ENCODE measurements around the gene TMIGD3.

Gene TMIGD3

DNA sequence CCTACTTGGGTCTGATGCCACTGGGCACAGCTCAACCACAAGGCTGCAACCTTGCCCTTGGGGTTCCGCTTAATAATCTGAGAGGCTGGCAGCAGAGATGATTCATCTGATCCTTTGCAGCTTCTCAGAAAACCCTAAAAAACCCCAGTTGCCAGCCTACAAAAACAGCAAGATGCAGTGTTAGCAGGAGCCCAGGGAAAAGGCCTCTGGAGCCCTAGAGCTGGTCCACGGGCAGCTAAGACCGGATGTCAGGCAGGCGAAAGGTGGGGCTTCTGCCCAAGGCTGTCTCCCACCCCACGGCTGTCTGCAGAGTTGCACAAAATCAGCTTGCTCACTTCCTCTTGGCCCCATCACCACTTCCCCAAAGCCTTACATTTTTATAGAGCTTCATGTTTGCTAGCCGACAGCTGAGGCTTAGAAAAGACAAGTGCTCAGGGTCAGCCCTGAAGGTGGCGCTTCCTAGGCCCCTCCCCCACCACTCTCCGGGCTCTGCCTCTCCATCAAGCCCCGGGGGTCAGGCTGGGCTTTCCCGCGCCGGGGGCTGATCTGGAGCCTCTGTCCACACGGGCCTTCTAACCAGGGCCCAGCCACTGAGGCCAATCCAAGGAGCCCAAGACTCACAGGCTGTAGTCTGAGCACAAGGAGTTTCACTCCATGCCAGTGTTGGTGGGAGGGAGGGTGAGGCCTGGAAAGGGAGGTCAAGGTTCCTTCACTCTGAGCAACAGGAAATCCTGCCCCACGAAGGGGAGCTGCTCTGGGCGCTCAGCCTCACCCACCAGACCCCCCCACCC, 4.2 kb upstream of the TMIGD3 start:
- DNase-seq: peak; percentile 61

DNA sequence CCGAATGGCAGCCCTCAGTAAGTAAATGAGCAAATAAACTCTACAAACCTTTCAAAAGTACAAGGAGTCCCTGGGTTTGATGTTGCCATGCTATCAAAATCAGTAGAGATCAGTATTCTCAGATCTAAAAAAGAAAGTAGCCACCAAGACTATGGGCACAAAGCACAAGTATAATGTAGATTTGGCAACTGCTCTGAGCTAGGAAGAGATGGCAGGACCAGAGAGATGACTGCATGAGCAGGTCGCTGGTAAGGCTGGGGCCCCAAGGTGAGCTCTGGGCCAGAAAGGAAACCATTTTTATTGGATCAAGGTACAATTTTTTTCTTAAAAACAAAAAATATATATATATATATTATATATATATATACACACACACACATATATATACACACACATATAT, 3.1 kb upstream of the TMIGD3 start:
- no peak for DNase-seq

DNA sequence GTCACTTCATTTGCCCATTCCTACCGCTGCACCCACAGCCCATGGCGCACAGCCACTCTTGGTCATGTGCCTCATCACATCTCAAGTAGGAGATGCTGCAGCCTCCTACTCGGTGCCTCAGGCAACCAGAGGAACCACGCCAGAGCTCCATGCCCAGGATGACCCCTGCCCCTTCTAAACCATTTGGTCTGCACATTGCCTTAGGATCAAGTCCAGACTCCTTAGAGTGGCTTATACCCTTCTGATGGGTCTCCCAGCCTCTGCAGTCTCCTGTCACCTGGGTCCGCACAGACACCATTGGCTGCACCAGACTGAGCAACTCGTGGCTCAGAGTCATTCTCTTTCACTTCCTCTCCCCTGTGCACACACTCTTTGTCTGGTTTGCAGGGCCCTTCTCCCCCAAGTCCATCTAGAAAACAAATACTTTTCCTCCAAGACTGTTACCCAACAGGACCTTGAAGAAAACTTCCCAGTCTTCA, 2.2 kb upstream of the TMIGD3 start:
- no peak for DNase-seq

- DNase-seq: no peak
These were observed 664 bp upstream of the TMIGD3 start for GRCh38 chr1:111504097-111504496.

- no peak for DNase-seq
These were observed 1.8 kb downstream of the TMIGD3 start for GRCh38 chr1:111501645-111502044.

- DNase-seq: no peak
These were observed 4.2 kb downstream of the TMIGD3 start for GRCh38 chr1:111499026-111499785.

DNA sequence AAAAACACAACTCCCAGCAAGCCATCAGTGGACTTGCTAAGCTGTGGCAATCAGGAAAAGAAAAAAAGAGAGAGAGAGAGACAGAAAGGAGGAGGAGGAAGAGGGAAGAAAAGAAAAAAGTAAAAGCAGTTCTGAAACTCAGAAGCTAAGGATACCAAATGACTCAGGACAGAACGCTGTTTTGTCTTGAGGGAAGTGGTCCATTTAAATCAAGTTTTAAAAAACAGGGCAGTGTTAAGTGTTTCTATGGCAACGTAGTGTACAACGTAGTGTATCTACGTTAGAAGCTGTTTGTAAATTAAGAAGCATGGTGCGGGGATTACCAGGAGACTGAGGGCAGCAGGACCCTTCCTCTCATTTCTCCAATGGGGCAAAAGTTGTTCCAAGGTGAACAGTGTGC, 5.8 kb downstream of the TMIGD3 start:
- no peak for DNase-seq

DNA sequence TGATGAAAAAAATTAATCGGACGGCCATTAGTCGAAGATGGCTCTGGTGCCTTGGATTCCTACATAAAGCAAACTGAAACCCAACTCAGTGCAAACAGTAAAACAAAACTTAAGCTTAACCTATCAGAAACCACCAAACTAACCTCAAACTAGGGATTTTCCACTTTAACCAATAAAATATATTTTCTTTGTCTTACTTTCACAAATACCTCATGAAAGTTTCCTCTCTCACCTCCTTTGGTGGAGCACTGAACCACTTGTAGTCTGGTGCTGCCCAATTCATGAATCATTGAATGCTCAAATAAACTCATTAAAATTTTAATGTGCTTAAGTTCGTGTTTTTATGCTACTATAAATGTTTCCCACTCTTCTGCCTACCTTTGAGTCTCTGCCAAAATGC, 7.0 kb downstream of the TMIGD3 start:
- no peak for DNase-seq

- DNase-seq: no peak
These were observed 12.4 kb downstream of the TMIGD3 start for GRCh38 chr1:111491070-111491469.

DNA sequence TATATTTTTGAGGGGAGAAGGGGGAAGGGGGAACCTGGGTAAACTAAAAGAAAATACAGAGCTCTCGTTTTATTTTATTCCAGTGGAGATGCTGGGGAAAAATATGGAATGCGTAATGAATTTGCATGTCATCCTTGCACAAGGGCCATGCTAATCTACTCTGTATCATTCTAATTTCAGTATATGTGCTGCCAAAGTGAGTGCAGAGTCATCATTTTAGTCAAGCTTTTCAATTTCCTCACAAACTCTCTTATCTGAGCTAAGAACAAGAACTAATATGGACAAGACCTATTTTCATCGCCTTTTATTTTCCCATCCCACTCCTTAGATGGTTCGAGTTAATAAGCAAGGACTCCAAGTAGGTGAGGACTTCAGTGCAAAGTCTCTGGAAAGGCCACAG, 13.2 kb downstream of the TMIGD3 start:
- no peak for DNase-seq

DNA sequence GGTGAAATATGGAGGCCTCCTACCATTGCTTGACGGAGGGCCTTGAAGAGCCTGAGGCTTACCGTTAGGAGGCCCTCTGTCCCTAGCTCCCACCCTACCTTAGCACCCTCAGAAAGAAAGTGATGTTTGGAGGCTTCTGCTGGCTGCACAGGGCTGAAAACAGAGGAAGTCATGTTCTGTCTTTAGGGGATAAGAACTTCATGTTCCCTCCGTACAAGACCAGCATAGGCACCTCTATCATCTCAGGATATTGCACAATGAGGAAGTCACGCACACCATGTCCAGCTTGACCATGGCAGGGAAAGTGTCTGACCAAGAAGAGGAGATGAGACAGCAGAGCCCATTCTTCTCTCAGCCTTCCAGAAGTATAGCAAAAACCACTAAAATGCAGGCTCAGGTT, 13.8 kb downstream of the TMIGD3 start:
- DNase-seq: no peak

DNA sequence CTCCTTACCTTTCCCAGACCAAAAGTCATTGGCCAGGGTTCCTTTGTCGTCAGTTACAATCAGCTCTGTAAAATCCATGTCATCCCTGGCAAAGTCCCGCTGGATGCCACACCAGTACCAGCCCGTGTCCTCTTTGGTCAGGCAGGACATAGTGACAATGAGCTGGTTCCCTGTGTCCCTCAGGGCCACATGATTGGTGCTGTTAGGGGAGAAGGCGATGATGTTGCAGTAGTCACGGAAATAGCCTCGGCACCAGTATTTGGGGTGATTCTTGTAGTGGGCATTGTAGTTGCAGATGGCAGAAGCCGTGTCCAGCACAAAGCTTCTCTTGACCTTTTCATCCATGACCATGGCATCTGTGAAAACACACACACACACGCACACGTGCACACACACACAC, 14.8 kb downstream of the TMIGD3 start:
- DNase-seq: no peak

DNA sequence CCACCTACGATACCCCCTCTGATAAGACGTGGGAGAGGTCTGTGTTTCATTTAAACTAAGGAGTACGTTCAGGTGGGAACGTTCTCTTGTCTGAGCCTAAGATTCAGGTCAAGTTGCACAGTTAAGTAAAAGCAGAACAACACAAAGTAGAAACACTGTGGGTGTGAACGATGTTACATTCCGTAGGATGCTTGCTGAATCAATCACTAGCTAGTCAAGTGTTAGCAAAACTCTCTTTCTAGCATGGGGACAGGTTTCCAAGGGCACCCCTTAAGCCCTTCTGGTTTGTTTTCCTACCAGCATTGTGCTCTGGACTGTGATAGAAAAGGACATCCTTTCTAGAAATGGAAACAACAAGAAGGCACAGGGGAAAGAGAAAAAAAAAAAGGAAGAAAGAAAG, 16.3 kb downstream of the TMIGD3 start:
- no peak for DNase-seq

- DNase-seq: no peak
These were observed 17.0 kb downstream of the TMIGD3 start for GRCh38 chr1:111486431-111486830.

GRCh38 chr1:111484391-111485026, 18.9 kb downstream of the TMIGD3 start:
- DNase-seq: no peak

GRCh38 chr1:111483876-111484275, 19.6 kb downstream of the TMIGD3 start:
- DNase-seq: no peak

- no peak for DNase-seq
These were observed 20.3 kb downstream of the TMIGD3 start for GRCh38 chr1:111483166-111483565.

GRCh38 chr1:111481387-111482221, 21.8 kb downstream of the TMIGD3 start:
- peak; percentile 44 for DNase-seq

- DNase-seq: no peak
These were observed 22.8 kb downstream of the TMIGD3 start for GRCh38 chr1:111480674-111481073.

- no peak for DNase-seq
These were observed 26.6 kb downstream of the TMIGD3 start for GRCh38 chr1:111476761-111477309.

GRCh38 chr1:111476214-111476613, 27.2 kb downstream of the TMIGD3 start:
- DNase-seq: no peak

- no peak for DNase-seq
These were observed 27.7 kb downstream of the TMIGD3 start for GRCh38 chr1:111475701-111476100.

- no peak for DNase-seq
These were observed 28.9 kb downstream of the TMIGD3 start for GRCh38 chr1:111474521-111474920.

Data from SHP77 treated with DMSO at 0.1 percent for 48 hours (cell line).